Skeletal muscle tissue (tissue), 4 donors: Measurements from ENCODE around the gene PRSS53. TPM values are rescaled to one million over a fixed set of nuclear protein-coding genes. Genes with fewer than 3 reads are reported as not detected.
A peak's percentile ranks its signal among the peaks of the same experiment; 100 is the strongest.

Experiments used
- H3K27ac ChIP-seq: one replicate; pipeline ENCODE4 v1.7.0; 2013; ENCODE audit warnings: mild to moderate bottlenecking, low read depth, low read length, inconsistent platforms
- H3K27me3 ChIP-seq, 3 donors: one replicate each; pipeline ENCODE4 v1.7.0; 2013; ENCODE audit warnings: low read length in 3 of 3; ENCODE audit not compliant: control insufficient read depth in 3 of 3, insufficient read depth in 3 of 3
- H3K36me3 ChIP-seq, 3 donors: one replicate each; pipeline ENCODE4 v1.7.0; 2013; ENCODE audit warnings: low read length in 3 of 3; ENCODE audit not compliant: control insufficient read depth in 3 of 3, insufficient read depth in 3 of 3
- H3K4me1 ChIP-seq, 3 donors: one replicate each; pipeline ENCODE4 v1.7.0; 2013; ENCODE audit warnings: low read length in 3 of 3, mild to moderate bottlenecking in 3 of 3; ENCODE audit not compliant: control insufficient read depth in 3 of 3, insufficient read depth in 3 of 3
- H3K4me3 ChIP-seq, 3 donors: one replicate each; pipeline ENCODE4 v1.7.0; 2013; ENCODE audit warnings: low read length in 3 of 3
- H3K9ac ChIP-seq, 3 donors: one replicate each; pipeline ENCODE4 v1.7.0; 2013; ENCODE audit warnings: low read length in 3 of 3, mild to moderate bottlenecking in 3 of 3, moderate library complexity in 2 of 3, low read depth in 1 of 3
- H3K9me3 ChIP-seq, 3 donors: one replicate each; pipeline ENCODE4 v1.7.0; 2013; ENCODE audit warnings: low read length in 3 of 3; ENCODE audit not compliant: control insufficient read depth in 3 of 3
- total RNA-seq: library from RNA; depleted of rRNA; stranded (reverse); fragments of >200 nt; gene quantifications from one replicate; pipeline ENCODE4 v1.2.3, GENCODE V29; 2014
- donor health status: Osteomylitis.

PRSS53 gene
- total RNA-seq, 1 donor from 2014 or later: 2.6 TPM

DNA sequence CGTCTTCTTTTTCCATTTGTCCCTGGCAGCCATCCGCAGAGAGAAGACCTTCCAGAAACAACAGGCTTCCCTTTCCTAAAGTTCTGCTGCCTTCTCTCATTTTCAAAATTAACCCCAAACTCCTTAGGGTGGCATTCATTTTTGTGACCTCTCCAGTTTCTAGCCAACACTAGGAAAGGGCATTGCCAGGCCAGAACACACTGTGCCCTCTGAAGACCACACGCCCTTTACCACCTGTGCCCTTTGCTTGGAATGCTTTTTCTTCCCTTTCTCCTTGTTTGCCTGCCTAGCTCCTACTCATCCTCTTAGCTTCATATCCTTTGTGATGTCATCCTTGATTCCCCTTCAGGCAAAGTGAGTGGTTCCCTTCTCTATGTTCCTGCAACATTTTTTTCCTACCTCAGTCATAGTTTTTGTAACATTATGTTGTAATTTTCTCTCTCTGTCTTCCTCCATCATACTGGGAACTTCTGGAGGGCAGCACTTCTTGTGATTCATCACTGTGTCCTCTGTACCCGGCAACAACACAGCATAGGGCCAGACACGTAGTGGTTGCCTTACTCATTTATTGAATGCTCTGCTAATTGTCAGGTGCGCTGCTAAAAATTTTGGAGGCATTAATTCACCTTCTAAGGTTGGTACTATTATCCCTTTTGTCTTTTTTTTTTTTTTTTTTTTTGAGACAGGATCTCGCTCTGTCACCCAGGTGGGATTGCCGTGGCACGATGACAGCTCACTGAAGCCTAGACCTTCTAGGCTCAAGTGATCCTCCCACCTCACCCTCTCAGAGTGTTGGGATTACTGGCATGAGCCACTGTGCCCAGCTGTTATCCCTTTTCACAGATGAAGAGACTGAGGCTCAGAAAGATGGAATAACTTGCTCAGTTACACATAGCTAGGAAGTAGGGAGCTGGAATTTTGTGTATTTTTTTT lies 29.7 kb upstream of the PRSS53 start:
- H3K4me3 ChIP-seq: peak overlapping the region; percentile 88 to 97 (median 92)
- H3K36me3 ChIP-seq: peaks cover 25 to 34% (median 27%) of the 10 kb centered on the region in 3 donors
- no peaks in the 10 kb centered on the region for H3K27me3 ChIP-seq
- peak overlapping the region; percentile 89 to 99 (median 95) for H3K9ac ChIP-seq
- H3K9me3 ChIP-seq: no peaks in the 10 kb centered on the region
- peak overlapping the region; percentile 96 for H3K27ac ChIP-seq
- peaks cover 17 to 24% (median 23%) of the 10 kb centered on the region in 3 donors for H3K4me1 ChIP-seq

GRCh38 chr16:31117384-31118222 lies 28.9 kb upstream of the PRSS53 start, which contains the start of gene KAT8:
KAT8 (plus strand) TSS chr16:31117664; CDS start chr16:31117682, 18 bp downstream.
- peak within 1 kb of the TSS; percentile 88 to 97 (median 92) for H3K4me3 ChIP-seq
- H3K36me3 ChIP-seq: peaks cover 25 to 34% (median 27%) of the 10 kb centered on the region in 3 donors
- H3K9me3 ChIP-seq: no peaks in the 10 kb centered on the region
- no peaks in the 10 kb centered on the region for H3K27me3 ChIP-seq
- H3K4me1 ChIP-seq: peaks cover 26 to 33% (median 31%) of the 10 kb centered on the region in 3 donors
- peak within 1 kb of the TSS; percentile 96 for H3K27ac ChIP-seq
- peak within 1 kb of the TSS; percentile 89 to 99 (median 95) for H3K9ac ChIP-seq

DNA sequence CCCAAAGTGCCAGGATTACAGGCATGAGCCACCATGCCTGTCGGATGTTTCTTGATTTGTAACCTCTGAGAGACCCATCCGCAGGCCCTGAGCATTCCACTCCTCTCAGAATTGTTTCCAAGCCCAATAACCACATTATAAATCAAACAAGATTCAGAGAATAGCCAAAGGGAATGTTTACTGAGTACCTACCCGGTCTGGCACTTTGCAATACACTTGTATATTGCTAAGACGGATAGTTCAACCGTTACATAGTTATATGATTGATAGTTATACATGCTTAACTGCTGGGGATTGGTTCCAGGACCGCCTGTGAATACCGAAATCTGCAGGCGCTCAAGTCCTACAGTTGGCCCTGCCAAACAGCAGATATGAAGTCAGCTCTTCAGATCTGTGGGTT lies 25.7 kb upstream of the PRSS53 start:
- H3K9ac ChIP-seq: no peak overlapping the region
- no peak overlapping the region for H3K4me3 ChIP-seq
- H3K4me1 ChIP-seq: peaks cover 41 to 56% (median 52%) of the 10 kb centered on the region in 3 donors
- no peaks in the 10 kb centered on the region for H3K9me3 ChIP-seq
- no peaks in the 10 kb centered on the region for H3K27me3 ChIP-seq
- H3K27ac ChIP-seq: peak overlapping the region; percentile 78
- peaks cover 30 to 37% (median 34%) of the 10 kb centered on the region in 3 donors for H3K36me3 ChIP-seq

DNA sequence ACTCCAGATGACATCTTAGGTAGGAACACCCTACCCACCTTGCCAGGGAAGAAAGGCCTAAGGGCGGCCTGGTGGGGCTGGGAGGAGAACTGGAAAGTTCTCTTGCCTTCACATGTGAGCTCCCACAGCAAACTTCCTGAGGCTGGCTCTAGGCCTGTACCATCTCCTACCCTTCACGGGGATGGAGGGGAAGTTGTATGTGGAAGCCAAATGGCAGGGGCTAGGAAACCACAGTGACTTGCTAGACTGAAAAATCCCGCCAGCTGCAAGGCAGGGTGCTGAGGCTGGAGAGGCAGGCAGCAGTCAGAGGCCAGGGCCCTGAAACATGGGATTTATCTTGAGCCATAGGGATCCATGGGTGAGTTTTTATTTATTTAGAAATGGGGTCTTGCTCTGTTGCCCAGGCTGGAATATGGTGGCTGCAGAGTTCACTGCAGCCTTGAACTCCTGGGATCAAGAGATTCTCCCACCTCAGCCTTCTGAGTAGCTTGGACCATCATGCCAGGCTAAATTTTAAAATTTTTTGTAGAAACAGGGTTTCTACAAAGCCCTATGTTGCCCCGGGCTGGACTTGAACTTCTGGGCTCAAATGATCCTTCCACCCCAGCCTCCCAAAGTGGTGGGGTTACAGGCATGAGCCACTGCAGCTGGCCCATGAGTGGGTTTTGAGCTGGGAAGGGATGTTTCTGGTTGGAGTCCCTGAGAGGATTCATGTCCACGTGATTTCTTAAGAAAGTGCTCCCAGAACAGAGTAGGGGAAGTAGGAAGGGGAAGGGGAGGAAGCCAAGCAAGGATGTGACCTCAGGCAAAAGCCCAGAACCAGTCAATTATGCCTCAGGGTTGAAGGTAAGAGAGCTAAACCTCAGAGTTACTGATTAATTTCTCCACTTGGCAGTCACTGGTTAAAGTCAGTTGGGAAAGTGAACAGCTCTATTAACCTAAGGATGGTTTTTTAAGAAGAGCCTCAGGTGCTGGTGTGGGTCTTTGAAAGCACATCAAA lies 24.7 kb upstream of the PRSS53 start:
- Histone ChIP-seq H3K9ac (peak overlapping the region; percentile 23 to 79 (median 76)), H3K36me3 (peaks cover 33 to 34% (median 34%) of the 10 kb centered on the region in 3 donors), H3K9me3 (no peaks in the 10 kb centered on the region), H3K27ac (peak overlapping the region; percentile 78), H3K4me1 (peaks cover 43 to 59% (median 53%) of the 10 kb centered on the region in 3 donors), H3K4me3 (peak overlapping the region in 2 of 3 donors; percentile 3 to 35), H3K27me3 (no peaks in the 10 kb centered on the region)

DNA sequence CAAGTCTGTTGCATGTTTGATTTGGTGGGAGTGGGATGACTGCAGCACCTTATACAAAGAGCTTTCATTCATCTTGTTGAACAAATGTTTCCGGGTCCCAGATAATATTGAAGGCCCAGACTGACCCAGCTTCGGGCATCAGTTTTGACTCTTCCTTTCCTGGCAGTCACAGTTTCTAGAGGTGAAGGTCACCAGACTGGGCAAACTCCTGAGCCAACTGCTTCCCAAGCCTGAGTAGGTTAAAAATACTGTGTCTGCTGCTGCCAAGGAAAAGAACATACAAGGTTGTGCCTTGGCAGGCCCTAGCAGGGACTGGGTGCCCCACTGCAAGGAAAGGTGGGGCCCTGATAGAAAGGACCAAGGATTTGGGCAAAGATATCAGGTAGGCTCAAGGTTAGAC lies 24.0 kb upstream of the PRSS53 start:
- H3K4me1 ChIP-seq: peaks cover 42 to 56% (median 54%) of the 10 kb centered on the region in 3 donors
- no peaks in the 10 kb centered on the region for H3K27me3 ChIP-seq
- H3K9me3 ChIP-seq: no peaks in the 10 kb centered on the region
- peak overlapping the region in 2 of 3 donors; percentile 3 to 41 for H3K4me3 ChIP-seq
- H3K27ac ChIP-seq: peak overlapping the region; percentile 78
- H3K36me3 ChIP-seq: peaks cover 33 to 34% (median 34%) of the 10 kb centered on the region in 3 donors
- H3K9ac ChIP-seq: peak overlapping the region; percentile 23 to 79 (median 76)

GRCh38 chr16:31111881-31112466 lies 23.2 kb upstream of the PRSS53 start:
- Histone ChIP-seq H3K4me1 (peaks cover 46 to 57% (median 56%) of the 10 kb centered on the region in 3 donors), H3K27ac (peak overlapping the region; percentile 78)

GRCh38 chr16:31110106-31111034 lies 21.6 kb upstream of the PRSS53 start:
- Histone ChIP-seq H3K9ac (peak overlapping the region in 1 of 3 donors; percentile 99), H3K4me3 (peak overlapping the region in 1 of 3 donors; percentile 29), H3K4me1 (peaks cover 50 to 59% (median 57%) of the 10 kb centered on the region in 3 donors), H3K27ac (peak overlapping the region; percentile 87), H3K36me3 (peaks cover 33 to 34% (median 34%) of the 10 kb centered on the region in 3 donors), H3K9me3 (no peaks in the 10 kb centered on the region), H3K27me3 (no peaks in the 10 kb centered on the region)

More at GRCh38 chr16:31111881-31112466, 23.2 kb upstream of the PRSS53 start:
- peak overlapping the region in 2 of 3 donors; percentile 43 to 74 for H3K9ac ChIP-seq
- no peaks in the 10 kb centered on the region for H3K27me3 ChIP-seq
- no peaks in the 10 kb centered on the region for H3K9me3 ChIP-seq
- H3K36me3 ChIP-seq: peaks cover 33 to 34% (median 34%) of the 10 kb centered on the region in 3 donors
- peak overlapping the region in 2 of 3 donors; percentile 3 to 41 for H3K4me3 ChIP-seq

- peak overlapping the region; percentile 87 for H3K27ac ChIP-seq
- H3K36me3 ChIP-seq: peaks cover 33 to 34% (median 34%) of the 10 kb centered on the region in 3 donors
- no peaks in the 10 kb centered on the region for H3K27me3 ChIP-seq
- H3K4me3 ChIP-seq: peak overlapping the region; percentile 64 to 84 (median 84)
- no peaks in the 10 kb centered on the region for H3K9me3 ChIP-seq
- H3K4me1 ChIP-seq: peaks cover 50 to 59% (median 56%) of the 10 kb centered on the region in 3 donors
- peak overlapping the region in 1 of 3 donors; percentile 99 for H3K9ac ChIP-seq
Observed at GRCh38 chr16:31109622-31110021, 20.9 kb upstream of the PRSS53 start.
